SU-DHL-6 (cell line): ENCODE measurements around the gene ERRFI1.

Source experiments
- H2AFZ ChIP-seq: fragments of 200-600 bp; sonication (generic); 2 replicates; pipeline ENCODE4 v1.6.1; 2014; ENCODE audit warnings: low read depth, mild to moderate bottlenecking, moderate library complexity, mixed read lengths, antibody characterized with exemption, low read length; ENCODE audit not compliant: severe bottlenecking
- H3F3A ChIP-seq: fragments of 200-600 bp; shearing (Covaris generic); 2 replicates; pipeline ENCODE4 v1.6.0; 2016; ENCODE audit warnings: antibody characterized with exemption, mild to moderate bottlenecking; ENCODE audit not compliant: insufficient read depth
- H3K27ac ChIP-seq: fragments of 200-600 bp; sonication (generic); 2 replicates; pipeline ENCODE4 v1.5.1; 2016; ENCODE audit warnings: low read depth, mild to moderate bottlenecking, low read length, moderate library complexity, mixed read lengths
- H3K27me3 ChIP-seq: fragments of 200-600 bp; sonication (generic), shearing (Covaris generic); 2 replicates; pipeline ENCODE4 v1.6.0; 2014; ENCODE audit warnings: mild to moderate bottlenecking, low read length
- H3K36me3 ChIP-seq: fragments of 200-600 bp; sonication (generic); 2 replicates; pipeline ENCODE4 v1.6.1; 2014; ENCODE audit warnings: mild to moderate bottlenecking, low read length, mixed read lengths
- H3K4me2 ChIP-seq: fragments of 300-600, 200-600 bp; shearing (Covaris generic), sonication (generic); 2 replicates; pipeline ENCODE4 v1.6.0; 2014; ENCODE audit warnings: low read length, low read depth, mild to moderate bottlenecking; ENCODE audit not compliant: poor library complexity, severe bottlenecking
- H3K4me3 ChIP-seq: fragments of 200-600 bp; sonication (generic); 2 replicates; pipeline ENCODE4 v1.5.1; 2014; ENCODE audit warnings: antibody characterized with exemption, low read length, mild to moderate bottlenecking, mixed read lengths; ENCODE audit not compliant: insufficient read depth, poor library complexity, severe bottlenecking
- H3K79me2 ChIP-seq: fragments of 200-600 bp; sonication (generic); 2 replicates; pipeline ENCODE4 v1.6.1; 2014; ENCODE audit warnings: mild to moderate bottlenecking, low read length, moderate library complexity; ENCODE audit not compliant: insufficient read depth
- H3K9ac ChIP-seq: fragments of 200-600 bp; sonication (generic); 2 replicates; pipeline ENCODE4 v1.7.0; 2014; ENCODE audit warnings: mild to moderate bottlenecking, low read length
- H3K9me2 ChIP-seq: fragments of 200-600 bp; sonication (generic); replicated peaks from 2 replicates; pipeline ENCODE4 v1.6.1; 2014; ENCODE audit warnings: low read length; ENCODE audit not compliant: insufficient read depth
- H3K9me3 ChIP-seq: fragments of 200-600 bp; sonication (generic); 2 replicates; pipeline ENCODE4 v1.6.1; 2014; ENCODE audit warnings: low read length, mixed read lengths; ENCODE audit not compliant: insufficient read depth
- H4K20me1 ChIP-seq: fragments of 200-600 bp; sonication (generic); 2 replicates; pipeline ENCODE4 v1.6.1; 2014; ENCODE audit warnings: low read depth, mild to moderate bottlenecking, antibody characterized with exemption, low read length, moderate library complexity, mixed read lengths
- CTCF ChIP-seq: fragments of 200-600 bp; sonication (generic); IDR thresholded peaks from one replicate; pipeline ENCODE4 v1.5.1; 2017; ENCODE audit warnings: antibody characterized with exemption, mild to moderate bottlenecking, low read length, moderate library complexity; ENCODE audit not compliant: insufficient read depth, poor library complexity, severe bottlenecking
- EZH2phosphoT487 ChIP-seq: fragments of 200-600 bp; sonication (generic), shearing (Covaris generic); conservative IDR thresholded peaks from 2 replicates; pipeline ENCODE4 v1.6.1; 2018; ENCODE audit warnings: mild to moderate bottlenecking, antibody characterized with exemption, low read length, moderate library complexity, mixed read lengths

The ERRFI1 gene

GRCh38 chr1:8004803-8005573 lies 21.1 kb downstream of the ERRFI1 start:
- no peak overlapping the region for H3K27ac ChIP-seq
- no peaks in the 10 kb centered on the region for H3K79me2 ChIP-seq
- H4K20me1 ChIP-seq = no peaks in the 10 kb centered on the region
- H3K9ac ChIP-seq = no peak overlapping the region
- TF ChIP-seq CTCF (no peak), EZH2phosphoT487 (no peak)
- H3K4me2 ChIP-seq = no peak overlapping the region
- H3K36me3 ChIP-seq = no peaks in the 10 kb centered on the region
- H3K27me3 ChIP-seq = no peaks in the 10 kb centered on the region
- no peaks in the 10 kb centered on the region for H3K9me2 ChIP-seq
- H3F3A ChIP-seq = no peaks in the 10 kb centered on the region
- no peak overlapping the region for H3K4me3 ChIP-seq
- H2AFZ ChIP-seq = no peak overlapping the region
- no peaks in the 10 kb centered on the region for H3K9me3 ChIP-seq

GRCh38 chr1:8004113-8004802 lies 21.9 kb downstream of the ERRFI1 start:
- Histone ChIP-seq H3K4me2 (no peak overlapping the region), H3K9ac (no peak overlapping the region), H3K79me2 (no peaks in the 10 kb centered on the region), H3K36me3 (no peaks in the 10 kb centered on the region), H3K9me2 (no peaks in the 10 kb centered on the region), H3K27me3 (no peaks in the 10 kb centered on the region), H3K9me3 (no peaks in the 10 kb centered on the region), H2AFZ (no peak overlapping the region), H3K4me3 (no peak overlapping the region), H3F3A (no peaks in the 10 kb centered on the region), H4K20me1 (no peaks in the 10 kb centered on the region), H3K27ac (no peak overlapping the region)
- TF ChIP-seq CTCF (no peak), EZH2phosphoT487 (no peak)

- H4K20me1 ChIP-seq = no peaks in the 10 kb centered on the region
- no peaks in the 10 kb centered on the region for H3K79me2 ChIP-seq
- H2AFZ ChIP-seq = no peak overlapping the region
- H3F3A ChIP-seq = no peaks in the 10 kb centered on the region
- no peak for TF ChIP-seq EZH2phosphoT487
- no peak for TF ChIP-seq CTCF
- H3K9me3 ChIP-seq = no peaks in the 10 kb centered on the region
- H3K9me2 ChIP-seq = no peaks in the 10 kb centered on the region
- H3K4me3 ChIP-seq = no peak overlapping the region
- H3K36me3 ChIP-seq = no peaks in the 10 kb centered on the region
- H3K27ac ChIP-seq = no peak overlapping the region
- no peak overlapping the region for H3K9ac ChIP-seq
- no peaks in the 10 kb centered on the region for H3K27me3 ChIP-seq
- no peak overlapping the region for H3K4me2 ChIP-seq
Measured at GRCh38 chr1:8003438-8004112, 22.5 kb downstream of the ERRFI1 start.
